OCI-LY7 (cell line): ENCODE data around the gene KCNQ1OT1. TPM values are rescaled to one million over a fixed set of nuclear protein-coding genes. Genes with fewer than 3 reads are reported as not detected.

Source experiments
- BruUV-seq: library from RNA; stranded (reverse); fragments of 400-500 nt; replicated peaks from 2 replicates; lab custom pipeline; 2021; lab: Mats Ljungman, UMichigan
- CTCF ChIA-PET: fragments of 300-600 bp; sonication (Branson Sonifier 250); formaldehyde crosslinking; loops from one replicate; lab custom pipeline; 2022; ENCODE audit warnings: antibody characterized with exemption; ENCODE audit not compliant: unreplicated experiment; lab: Charles Lee
- POLR2A ChIA-PET: fragments of 300-600 bp; sonication (Branson Sonifier 250); formaldehyde crosslinking; loops from one replicate; lab custom pipeline; 2022; ENCODE audit warnings: antibody characterized with exemption; lab: Charles Lee
- DNase-seq: peaks from one replicate; pipeline ENCODE4 v3.0.0-alpha.2; 2015; ENCODE audit warnings: low spot score
- H2AFZ ChIP-seq: fragments of 200-600 bp; sonication (generic), shearing (Covaris generic); 2 replicates; pipeline ENCODE4 v1.6.1; 2014; ENCODE audit warnings: mild to moderate bottlenecking, antibody characterized with exemption, low read length, moderate library complexity
- H3K27ac ChIP-seq: fragments of 200-600 bp; sonication (generic); 2 replicates; pipeline ENCODE4 v1.5.1; 2014; ENCODE audit warnings: mixed run types, low read depth, mild to moderate bottlenecking, moderate library complexity, low read length, inconsistent platforms; ENCODE audit not compliant: poor library complexity, severe bottlenecking
- H3K36me3 ChIP-seq: fragments of 200-600 bp; sonication (generic); 2 replicates; pipeline ENCODE4 v1.6.1; 2014; ENCODE audit warnings: mild to moderate bottlenecking, antibody characterized with exemption, low read length, moderate library complexity, mixed read lengths; ENCODE audit not compliant: insufficient read depth
- H3K4me1 ChIP-seq: fragments of 200-600 bp; sonication (generic); 2 replicates; pipeline ENCODE4 v1.5.1; 2014; ENCODE audit warnings: mild to moderate bottlenecking, low read length; ENCODE audit not compliant: insufficient read depth, poor library complexity, severe bottlenecking
- H3K4me2 ChIP-seq: fragments of 200-600 bp; sonication (generic); 2 replicates; pipeline ENCODE4 v1.6.1; 2014; ENCODE audit warnings: mild to moderate bottlenecking, low read length
- H3K4me3 ChIP-seq: fragments of 200-600 bp; sonication (generic); 2 replicates; pipeline ENCODE4 v1.5.1; 2014; ENCODE audit warnings: mild to moderate bottlenecking, low read depth, low read length; ENCODE audit not compliant: poor library complexity, severe bottlenecking
- H3K79me2 ChIP-seq: fragments of 200-600 bp; sonication (generic); 2 replicates; pipeline ENCODE4 v1.6.1; 2016; ENCODE audit warnings: low read depth, mild to moderate bottlenecking, low read length, moderate library complexity, mixed read lengths; ENCODE audit not compliant: insufficient read depth
- H3K9me2 ChIP-seq: fragments of 200-600 bp; sonication (generic); 2 replicates; pipeline ENCODE4 v1.6.1; 2016; ENCODE audit warnings: mild to moderate bottlenecking, low read length, mixed read lengths; ENCODE audit not compliant: insufficient read depth
- H3K9me3 ChIP-seq: fragments of 200-600 bp; sonication (generic); 2 replicates; pipeline ENCODE4 v1.6.1; 2014; ENCODE audit warnings: mild to moderate bottlenecking, mixed run types, low read length, mixed read lengths
- H4K20me1 ChIP-seq: fragments of 200-600 bp; sonication (generic); 2 replicates; pipeline ENCODE4 v1.6.1; 2014; ENCODE audit warnings: mild to moderate bottlenecking, antibody characterized with exemption, low read length, moderate library complexity, mixed read lengths; ENCODE audit not compliant: insufficient read depth
- CTCF ChIP-seq: fragments of 200-600 bp; sonication (generic); conservative IDR thresholded peaks from 2 replicates; pipeline ENCODE4 v1.5.1; 2014; ENCODE audit warnings: mild to moderate bottlenecking, antibody characterized with exemption, low read length, moderate library complexity, mixed read lengths
- EZH2phosphoT487 ChIP-seq: fragments of 200-600 bp; sonication (generic); IDR thresholded peaks from 2 replicates; pipeline ENCODE4 v1.6.1; 2018; ENCODE audit warnings: low read depth, borderline replicate concordance, mild to moderate bottlenecking, mixed run types, antibody characterized with exemption, low read length, moderate library complexity, mixed read lengths
- intact Hi-C: fragments of 100-400 bp; cut with micrococcal nuclease; formaldehyde crosslinking; loops from one replicate; pipeline ENCODE4 v1.10.0; 2022; ENCODE audit not compliant: unreplicated experiment
- total RNA-seq, 2 experiments: library from RNA; depleted of rRNA in 1 of 2; stranded (reverse); fragments of >200 nt in 1 of 2; shearing (Covaris generic) in 1 of 2; gene quantifications; 2 replicates each; pipeline ENCODE4 v1.2.3, GENCODE V29; 2014 to 2022

KCNQ1OT1 gene
- total RNA-seq, 2 experiments from 2014 or later: 2.9 to 3.4 TPM

- no peak for DNase-seq
- ChIA-PET POLR2A (no interaction called here), CTCF (no interaction called here)
- Histone ChIP-seq H3K36me3 (no peaks in the 10 kb centered on the region), H3K4me1 (no peaks in the 10 kb centered on the region), H3K9me2 (no peaks in the 10 kb centered on the region), H3K27ac (no peak overlapping the region), H3K79me2 (no peaks in the 10 kb centered on the region), H3K4me2 (no peak overlapping the region), H4K20me1 (no peaks in the 10 kb centered on the region), H3K9me3 (no peaks in the 10 kb centered on the region), H3K4me3 (no peak overlapping the region), H2AFZ (no peak overlapping the region)
- TF ChIP-seq CTCF: no peak
- no peak for TF ChIP-seq EZH2phosphoT487
- intact Hi-C loops: no loop called here
- no TSS peak for BruUV-seq
Observed at GRCh38 chr11:2582946-2583604, 116.7 kb downstream of the KCNQ1OT1 start.

- intact Hi-C loops: no loop called here
- Histone ChIP-seq H4K20me1 (no peaks in the 10 kb centered on the region), H3K4me2 (no peak overlapping the region), H3K9me3 (no peaks in the 10 kb centered on the region), H3K27ac (no peak overlapping the region), H3K4me1 (no peaks in the 10 kb centered on the region), H3K36me3 (no peaks in the 10 kb centered on the region), H3K9me2 (no peaks in the 10 kb centered on the region), H3K4me3 (no peak overlapping the region), H3K79me2 (no peaks in the 10 kb centered on the region), H2AFZ (no peak overlapping the region)
- TF ChIP-seq CTCF (no peak), EZH2phosphoT487 (no peak)
- ChIA-PET CTCF (no interaction called here), POLR2A (no interaction called here)
- BruUV-seq: no TSS peak
- DNase-seq: no peak
Observed at GRCh38 chr11:2582351-2582945, 117.3 kb downstream of the KCNQ1OT1 start.

GRCh38 chr11:2581931-2582350 lies 117.9 kb downstream of the KCNQ1OT1 start:
- Histone ChIP-seq H3K36me3 (no peaks in the 10 kb centered on the region), H3K9me2 (no peaks in the 10 kb centered on the region), H2AFZ (no peak overlapping the region), H4K20me1 (no peaks in the 10 kb centered on the region), H3K79me2 (no peaks in the 10 kb centered on the region), H3K4me3 (no peak overlapping the region), H3K27ac (no peak overlapping the region), H3K4me2 (no peak overlapping the region), H3K4me1 (no peaks in the 10 kb centered on the region), H3K9me3 (no peaks in the 10 kb centered on the region)
- intact Hi-C loops: no loop called here
- TF ChIP-seq CTCF: no peak
- no peak for TF ChIP-seq EZH2phosphoT487
- ChIA-PET CTCF (no interaction called here), POLR2A (no interaction called here)
- DNase-seq: no peak
- BruUV-seq: no TSS peak
